H1 (cell line): ENCODE results near the gene LAIR1. TPM values are rescaled to one million over a fixed set of nuclear protein-coding genes. Genes with fewer than 3 reads are reported as not detected.

ENCODE experiments used
- CTCF ChIA-PET: fragments of 300-600 bp; sonication (Branson Sonifier 250); formaldehyde crosslinking; loops from one replicate; lab custom pipeline; 2021; ENCODE audit not compliant: partially characterized antibody; lab: Charles Lee
- POLR2A ChIA-PET: fragments of 300-600 bp; sonication (Branson Sonifier 250); formaldehyde crosslinking; loops from one replicate; lab custom pipeline; 2021; ENCODE audit warnings: inconsistent platforms; ENCODE audit not compliant: partially characterized antibody; lab: Charles Lee
- DNase-seq, 2 experiments: peaks; one replicate each; pipeline versions ENCODE4 v3.0.0 to v3.0.0-alpha.2; 2010 to 2022; ENCODE audit warnings: low spot score in 2 of 2, low read depth in 1 of 2, mixed read lengths in 1 of 2
- FAIRE-seq: peaks from 2 replicates; lab custom pipeline; 2011; peaks lifted over from hg19 to GRCh38; lab: Jason Lieb, UNC
- H2AFZ ChIP-seq: 2 replicates; pipeline ENCODE4 v1.8.1; 2012; ENCODE audit warnings: low read length, inconsistent platforms
- H2AK5ac ChIP-seq: 2 replicates; pipeline ENCODE4 v1.6.1; 2013; ENCODE audit warnings: low read depth, low read length
- H2BK120ac ChIP-seq: replicated peaks from 2 replicates; pipeline ENCODE3; 2013; ENCODE audit warnings: low read depth, low read length, inconsistent platforms
- H2BK12ac ChIP-seq: 2 replicates; pipeline ENCODE4 v1.6.1; 2013; ENCODE audit warnings: low read depth, low read length
- H2BK15ac ChIP-seq: 2 replicates; pipeline ENCODE4 v1.6.1; 2013; ENCODE audit warnings: low read length
- H2BK20ac ChIP-seq: 2 replicates; pipeline ENCODE4 v1.6.1; 2013; ENCODE audit warnings: low read length
- H2BK5ac ChIP-seq: 2 replicates; pipeline ENCODE4 v1.6.1; 2013; ENCODE audit warnings: low read depth, low read length
- H3K14ac ChIP-seq: 2 replicates; pipeline ENCODE4 v1.6.1; 2013; ENCODE audit warnings: inconsistent platforms; ENCODE audit not compliant: insufficient read length
- H3K18ac ChIP-seq: 2 replicates; pipeline ENCODE4 v1.6.1; 2013; ENCODE audit warnings: low read length; ENCODE audit errors: extremely low read depth
- H3K23ac ChIP-seq: 2 replicates; pipeline ENCODE4 v1.6.1; 2013; ENCODE audit warnings: inconsistent platforms; ENCODE audit not compliant: insufficient read length
- H3K23me2 ChIP-seq: 2 replicates; pipeline ENCODE4 v1.6.1; 2013; ENCODE audit warnings: low read depth, low read length
- H3K27ac ChIP-seq: 2 replicates; pipeline ENCODE4 v1.6.1; 2011; ENCODE audit warnings: low read depth, low read length, inconsistent platforms
- H3K27me3 ChIP-seq, 4 experiments: replicated peaks in 1 of 4; 1 replicate in 1 of 4; 2 replicates in 3 of 4; pipeline versions ENCODE4 v1.6.1 to v1.8.1; 2011 to 2013; ENCODE audit warnings: low read length in 3 of 4, mild to moderate bottlenecking in 3 of 4, inconsistent platforms in 2 of 4, mixed read lengths in 2 of 4, moderate library complexity in 1 of 4; ENCODE audit not compliant: control insufficient read depth in 3 of 4, insufficient read depth in 3 of 4; ENCODE audit errors: extremely low read depth in 1 of 4
- H3K36me3 ChIP-seq, 4 experiments: 2 replicates each; pipeline versions ENCODE4 v1.6.1 to v1.8.1; 2011 to 2013; ENCODE audit warnings: mild to moderate bottlenecking in 4 of 4, low read length in 3 of 4, moderate library complexity in 2 of 4, control low read depth in 1 of 4, inconsistent platforms in 1 of 4; ENCODE audit not compliant: insufficient read depth in 4 of 4, control insufficient read depth in 2 of 4
- H3K4ac ChIP-seq: replicated peaks from 2 replicates; pipeline ENCODE3; 2013; ENCODE audit warnings: low read length, low read depth, mixed read lengths, inconsistent platforms; ENCODE audit not compliant: insufficient read length
- H3K4me1 ChIP-seq, 4 experiments: replicated peaks in 1 of 4; 1 replicate in 1 of 4; 2 replicates in 3 of 4; pipeline versions ENCODE4 v1.6.1 to v1.8.1; 2011 to 2013; ENCODE audit warnings: low read length in 3 of 4, inconsistent platforms in 2 of 4, mixed read lengths in 1 of 4; ENCODE audit not compliant: insufficient read depth in 4 of 4, control insufficient read depth in 3 of 4
- H3K4me2 ChIP-seq, 2 experiments: 2 replicates each; pipeline versions ENCODE4 v1.6.1 to v1.8.1; 2011 to 2013; ENCODE audit warnings: low read depth in 2 of 2, low read length in 2 of 2, control low read depth in 1 of 2, inconsistent platforms in 1 of 2, mild to moderate bottlenecking in 1 of 2; ENCODE audit not compliant: insufficient read depth in 1 of 2
- H3K4me3 ChIP-seq, 4 experiments: fragments of 200-600, 300-600 bp in 1 of 4; sonication (generic), shearing (Covaris generic), sonication (Bioruptor Twin) in 1 of 4; 2 replicates each; pipeline versions ENCODE4 v1.5.1 to v1.8.1; 2011 to 2016; ENCODE audit warnings: low read length in 4 of 4, low read depth in 3 of 4, control low read depth in 2 of 4, inconsistent platforms in 2 of 4, mild to moderate bottlenecking in 2 of 4, mixed read lengths in 1 of 4, moderate library complexity in 1 of 4; ENCODE audit not compliant: insufficient read depth in 2 of 4; ENCODE audit errors: extremely low read depth in 1 of 4
- H3K56ac ChIP-seq: replicated peaks from 2 replicates; pipeline ENCODE3; 2013; ENCODE audit warnings: low read depth, mild to moderate bottlenecking, mixed read lengths, low read length, inconsistent platforms; ENCODE audit not compliant: insufficient read length
- H3K79me1 ChIP-seq: 2 replicates; pipeline ENCODE4 v1.6.1; 2013; ENCODE audit warnings: low read depth, low read length, control low read depth
- H3K79me2 ChIP-seq, 2 experiments: 2 replicates each; pipeline versions ENCODE4 v1.6.1 to v1.8.1; 2012 to 2013; ENCODE audit warnings: low read length in 2 of 2, mild to moderate bottlenecking in 2 of 2, inconsistent platforms in 1 of 2; ENCODE audit not compliant: insufficient read depth in 2 of 2, control insufficient read depth in 1 of 2
- H3K9ac ChIP-seq, 4 experiments: replicated peaks in 1 of 4; 1 replicate in 1 of 4; 2 replicates in 3 of 4; pipeline versions ENCODE4 v1.6.1 to v1.8.1; 2011 to 2013; ENCODE audit warnings: low read depth in 3 of 4, low read length in 3 of 4, control low read depth in 2 of 4, mild to moderate bottlenecking in 2 of 4, moderate library complexity in 2 of 4, inconsistent platforms in 1 of 4; ENCODE audit errors: extremely low read depth in 1 of 4
- H3K9me3 ChIP-seq, 2 experiments: 2 replicates each; pipeline versions ENCODE4 v1.6.1 to v1.8.1; 2012 to 2013; ENCODE audit warnings: mild to moderate bottlenecking in 2 of 2, moderate library complexity in 2 of 2, control low read depth in 1 of 2, inconsistent platforms in 1 of 2, low read depth in 1 of 2, low read length in 1 of 2, mixed read lengths in 1 of 2; ENCODE audit not compliant: insufficient read depth in 2 of 2
- H4K20me1 ChIP-seq, 2 experiments: replicated peaks in 1 of 2; 2 replicates each; pipeline versions ENCODE3 to v1.8.1; 2011 to 2013; ENCODE audit warnings: inconsistent platforms in 2 of 2, low read length in 2 of 2, mild to moderate bottlenecking in 1 of 2; ENCODE audit not compliant: insufficient read depth in 2 of 2, control insufficient read depth in 1 of 2
- H4K5ac ChIP-seq: 2 replicates; pipeline ENCODE4 v1.6.1; 2013; ENCODE audit warnings: low read length, low read depth, mixed read lengths, inconsistent platforms; ENCODE audit not compliant: insufficient read length
- H4K8ac ChIP-seq: 2 replicates; pipeline ENCODE4 v1.8.0; 2013; ENCODE audit warnings: mild to moderate bottlenecking, moderate library complexity, low read length, inconsistent platforms; ENCODE audit not compliant: insufficient read depth; ENCODE audit errors: extremely low read depth
- H4K91ac ChIP-seq: replicated peaks from 2 replicates; pipeline ENCODE3; 2013; ENCODE audit warnings: low read length, mixed read lengths, inconsistent platforms; ENCODE audit not compliant: insufficient read length
- CHD1 ChIP-seq: IDR thresholded peaks from 2 replicates; pipeline ENCODE4 v1.6.1; 2012; ENCODE audit warnings: low read depth, low read length, improper control_type of control experiment
- CREB1 ChIP-seq: IDR thresholded peaks from 2 replicates; pipeline ENCODE4 v1.6.1; 2012; ENCODE audit warnings: inconsistent platforms
- KDM5A ChIP-seq: fragments of 200-600 bp; IDR thresholded peaks from 2 replicates; pipeline ENCODE4 v1.7.1; 2012; ENCODE audit warnings: mild to moderate bottlenecking, low read length, inconsistent platforms, mixed read lengths
- SIRT6 ChIP-seq: IDR thresholded peaks from one replicate; pipeline ENCODE4 v1.7.1; 2012; ENCODE audit warnings: low read length, inconsistent platforms
- ZNF274 ChIP-seq: IDR thresholded peaks from 2 replicates; pipeline ENCODE4 v1.7.0; 2012; ENCODE audit warnings: low read length, borderline replicate concordance; ENCODE audit errors: extremely low read depth
- WGBS, 2 experiments: shearing (Covaris generic) in 1 of 2; methylation state at CpG; one replicate each; pipeline versions ENCODE4 v1.1.6 to v1.1.7; 2013 to 2015; ENCODE audit warnings: low lambda C conversion rate in 2 of 2, mixed read lengths in 2 of 2, inconsistent platforms in 1 of 2, low coverage in 1 of 2, missing lambda C conversion rate in 1 of 2; ENCODE audit not compliant: insufficient replicate concordance in 2 of 2, insufficient coverage in 1 of 2, insufficient read length in 1 of 2; ENCODE audit errors: extremely low coverage in 1 of 2, missing lambda C conversion rate in 1 of 2; 5-methylcytosine and 5-hydroxymethylcytosine counted together
- polyA plus RNA-seq, 7 experiments: library from polyadenylated mRNA; depleted of rRNA in 3 of 7; stranded (reverse) in 5 of 7; unstranded in 2 of 7; fragments of >200 nt in 5 of 7; fragments of 200-250 nt in 2 of 7; gene quantifications; 1 replicate in 5 of 7; 2 replicates in 1 of 7; 4 replicates in 1 of 7; pipeline versions ENCODE4 v1.2.1 to v1.2.3, GENCODE V29; 2011 to 2013; ENCODE audit warnings: missing spikeins in 2 of 7, mixed read lengths in 2 of 7
- total RNA-seq: library from RNA; stranded (reverse); fragmentation: NEBNext Ultra II Directional; extraction: Animal tissue kit (Norgen Biotek cat#: 25700); gene quantifications from 2 replicates; pipeline ENCODE4 v1.2.1, GENCODE V29; 2021

The LAIR1 gene
- total and polyA plus RNA-seq, 2 of the 8 experiments (the other 6 are each of a cell fraction or from before 2014, with no cell fraction given), result 0.18 TPM; not detected in 1

DNA sequence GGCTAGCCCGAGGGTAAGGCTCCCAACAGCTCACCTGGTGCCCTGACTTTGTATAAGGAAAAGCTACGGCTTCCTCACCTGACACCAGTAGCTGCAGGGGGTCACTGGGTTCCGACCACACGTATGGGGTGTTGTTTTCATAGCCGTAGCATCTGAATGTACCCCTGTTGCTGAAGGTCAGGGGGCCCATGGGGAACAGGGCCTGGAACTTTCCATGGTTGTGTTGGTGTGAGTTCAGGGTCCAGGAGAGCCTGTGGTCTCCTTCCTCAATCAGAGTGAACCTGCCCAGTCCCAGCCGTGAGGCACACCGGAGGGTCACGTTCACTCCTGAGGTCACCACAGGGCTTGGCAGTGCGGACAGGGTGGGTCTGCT, 26.9 kb downstream of the LAIR1 start:
- Histone ChIP-seq H2BK5ac (no peak overlapping the region), H2AK5ac (no peak overlapping the region), H3K79me2 (no peaks in the 10 kb centered on the region), H3K14ac (no peak overlapping the region), H2BK12ac (no peak overlapping the region), H3K9ac (no peak overlapping the region), H3K23ac (no peak overlapping the region), H3K18ac (no peak overlapping the region), H3K36me3 (no peaks in the 10 kb centered on the region), H2BK120ac (no peak overlapping the region), H3K4me3 (no peak overlapping the region), H2BK15ac (no peak overlapping the region)
- no peak for DNase-seq
- POLR2A ChIA-PET, result no interaction called here
- TF ChIP-seq ZNF274, result no peak
- TF ChIP-seq CHD1, result no peak
- TF ChIP-seq KDM5A, result no peak
- no peak for TF ChIP-seq CREB1
- TF ChIP-seq SIRT6, result no peak
- TF ChIP-seq, all 59 proteins: peak for 0
- no peak for FAIRE-seq
- no peak overlapping the region for H3K27ac ChIP-seq
- no peaks in the 10 kb centered on the region for H3K9me3 ChIP-seq
- H3K56ac ChIP-seq, result no peak overlapping the region
- no peak overlapping the region for H4K91ac ChIP-seq
- no peaks in the 10 kb centered on the region for H3K79me1 ChIP-seq
- no peaks in the 10 kb centered on the region for H4K20me1 ChIP-seq
- WGBS, 2 experiments, result 94% methylated on average over 9 of the region's 9 CpGs; no CpG with 5 or more reads in 1 of the 2 experiments
- H2BK20ac ChIP-seq, result no peak overlapping the region
- H3K4me2 ChIP-seq, result no peak overlapping the region
- no peak overlapping the region for H3K4ac ChIP-seq
- H3K27me3 ChIP-seq, result no peaks in the 10 kb centered on the region
- no peak overlapping the region for H4K8ac ChIP-seq
- no peak overlapping the region for H4K5ac ChIP-seq
- H3K23me2 ChIP-seq, result no peaks in the 10 kb centered on the region
- H3K4me1 ChIP-seq, result no peaks in the 10 kb centered on the region; a peak in 1 of 7 replicates
- CTCF ChIA-PET, result interaction anchor here (1.5 to 2.4 kb wide), 2 partner anchors 13 to 19 kb away, joined by 5 to 7 read pairs; no protein-coding TSS in a partner anchor
- no peak overlapping the region for H2AFZ ChIP-seq
